ENCODE data around the gene LIMA1.
"Not testable (repeated sequence)": the region's sequence is repeated elsewhere in the genome, so short reads cannot be mapped to it uniquely, and the experiment has no call there.

LIMA1 gene

DNA sequence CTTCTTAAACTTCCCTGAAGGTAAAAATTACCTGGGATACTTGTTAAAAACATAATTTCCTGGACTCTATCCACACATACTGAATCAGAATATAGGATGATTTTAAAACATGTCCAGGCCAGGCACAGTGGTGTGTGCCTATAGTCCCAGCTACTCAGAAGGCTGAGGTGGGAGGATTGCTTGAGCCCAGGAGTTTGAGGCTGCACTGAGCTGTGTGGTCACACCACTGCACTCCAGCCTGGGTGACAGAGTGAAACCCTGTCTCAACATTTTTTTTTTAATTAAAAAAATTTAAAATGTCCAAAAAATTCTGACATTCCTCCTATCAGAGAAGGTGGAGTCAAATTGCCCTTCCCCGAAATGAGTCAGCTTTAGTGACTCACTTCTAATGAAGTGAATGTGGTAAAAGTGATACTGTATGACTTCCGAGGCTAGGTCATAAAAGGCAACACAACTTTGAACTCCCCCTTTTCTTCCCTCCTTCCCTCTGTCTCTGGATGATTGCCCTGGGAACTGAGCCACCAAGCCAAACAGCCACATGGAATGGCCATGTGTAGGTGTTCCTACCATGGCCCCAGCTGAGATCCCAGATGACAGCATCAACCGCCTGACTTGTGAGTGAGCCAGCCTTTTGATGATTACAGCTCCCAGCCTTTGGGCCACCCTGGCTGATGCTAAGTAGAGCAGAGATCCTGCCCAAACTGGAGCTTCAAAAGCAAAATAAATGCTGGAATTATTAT, 36.3 kb downstream of the LIMA1 start:
- peak in 2 of 5 experiments; percentile 7 to 92 for DNase-seq

DNA sequence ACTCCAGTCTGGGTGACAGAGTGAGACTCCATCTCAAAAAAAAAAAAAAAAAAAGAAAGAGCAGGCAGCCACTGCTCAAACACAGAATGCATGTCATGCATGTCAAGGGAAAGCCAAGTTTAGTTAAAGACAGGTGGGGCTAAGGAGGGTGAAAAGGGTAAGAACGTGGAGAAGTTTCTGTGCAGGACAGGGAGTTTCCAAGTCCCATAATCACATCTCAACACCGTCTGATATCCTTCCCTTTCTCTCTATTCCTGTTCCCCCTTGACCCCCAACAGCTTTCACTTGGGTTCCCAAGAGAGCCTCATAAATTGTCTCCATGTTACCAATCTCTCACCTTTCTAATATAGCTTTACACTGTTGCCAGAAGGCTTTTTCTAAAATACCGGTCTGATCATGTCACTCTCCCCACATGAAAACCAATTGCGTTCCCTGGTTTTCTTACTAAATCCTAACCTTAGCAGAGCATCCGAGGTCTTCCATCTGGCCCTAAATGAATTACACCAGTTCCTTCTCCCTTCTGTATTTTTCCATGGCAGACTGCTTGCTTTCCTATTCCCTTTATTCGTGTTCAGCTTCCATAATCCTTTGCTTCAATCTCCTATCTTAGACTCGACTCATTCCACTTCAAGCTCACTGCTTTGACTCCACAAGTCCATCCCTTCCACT, 37.0 kb downstream of the LIMA1 start:
- peak in 1 of 5 experiments; percentile 36 for DNase-seq

DNA sequence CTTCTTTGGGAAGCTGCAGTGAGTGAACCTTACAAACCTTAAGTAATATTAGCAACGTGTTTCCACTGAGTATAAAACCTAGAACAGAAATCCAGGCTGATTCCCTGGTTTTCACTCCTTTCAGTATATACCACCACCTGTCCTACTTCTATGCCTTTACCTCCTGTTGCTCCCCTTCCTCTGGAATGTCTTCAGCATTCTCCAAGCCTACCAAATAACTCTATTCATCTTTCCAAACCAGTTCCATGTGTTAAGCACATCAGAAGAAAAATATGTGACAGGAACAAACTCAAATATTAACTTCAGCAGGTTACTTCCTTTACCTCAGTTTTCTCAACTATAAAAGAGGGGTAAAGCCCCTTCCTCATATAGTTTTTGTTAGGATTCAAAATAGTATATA, 39.8 kb downstream of the LIMA1 start:
- no peak for DNase-seq

DNA sequence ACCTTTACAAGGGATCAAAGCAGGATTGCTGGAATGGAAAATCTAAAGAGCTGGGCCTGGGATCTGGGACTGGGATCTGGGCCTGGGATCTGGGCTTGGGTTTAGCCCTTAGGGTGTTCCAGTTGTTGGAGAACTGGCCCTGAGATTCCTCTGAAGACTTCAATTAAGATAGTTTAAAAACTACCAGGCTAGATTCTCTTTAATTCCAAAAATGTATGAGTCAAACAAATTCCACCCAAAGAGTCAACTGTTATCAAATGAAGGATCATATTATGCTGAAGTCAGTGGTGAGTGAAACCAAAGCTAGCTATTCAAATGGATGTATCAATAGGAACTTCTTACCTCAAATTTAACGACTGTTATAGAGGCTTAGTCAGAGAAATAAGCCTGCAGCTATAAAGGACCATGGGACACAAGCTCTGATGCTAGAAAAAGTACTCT, 40.5 kb downstream of the LIMA1 start:
- peak in 1 of 5 experiments; percentile 84 for DNase-seq

DNA sequence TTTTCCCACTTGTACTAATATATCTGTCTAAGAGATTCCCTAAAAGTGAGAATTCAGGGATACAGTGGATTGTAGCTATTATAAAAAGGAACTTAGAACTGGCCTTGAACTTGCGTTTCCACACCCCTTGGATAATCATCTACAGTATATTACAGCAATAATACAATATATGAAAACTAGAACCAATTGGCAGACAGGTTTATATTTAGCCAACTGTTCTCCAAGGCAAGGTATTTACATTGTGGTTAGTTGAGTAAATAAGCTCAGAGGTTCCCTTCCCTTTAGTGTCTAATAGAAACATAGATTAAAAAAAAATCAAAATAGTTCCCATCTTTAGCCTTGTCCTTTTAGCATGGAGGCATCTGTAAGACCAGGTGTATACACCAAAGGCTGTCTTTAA, 42.1 kb downstream of the LIMA1 start:
- DNase-seq = no peak

DNA sequence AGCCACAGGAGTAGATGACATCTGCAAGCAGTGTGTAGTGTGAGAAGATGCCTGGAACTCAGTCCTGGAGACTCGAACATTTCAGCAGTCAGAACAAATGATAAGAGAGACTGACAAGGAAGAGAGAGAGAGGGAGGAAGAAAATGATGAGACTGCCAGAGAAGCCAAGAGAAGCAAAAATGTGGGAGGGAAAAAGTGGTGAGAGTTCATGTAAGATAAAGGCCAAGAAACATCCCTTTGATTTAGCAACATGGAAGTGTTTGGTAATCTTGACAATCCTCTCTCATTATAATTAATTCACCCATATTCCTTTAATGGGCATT, 42.6 kb downstream of the LIMA1 start:
- no peak for DNase-seq

DNA sequence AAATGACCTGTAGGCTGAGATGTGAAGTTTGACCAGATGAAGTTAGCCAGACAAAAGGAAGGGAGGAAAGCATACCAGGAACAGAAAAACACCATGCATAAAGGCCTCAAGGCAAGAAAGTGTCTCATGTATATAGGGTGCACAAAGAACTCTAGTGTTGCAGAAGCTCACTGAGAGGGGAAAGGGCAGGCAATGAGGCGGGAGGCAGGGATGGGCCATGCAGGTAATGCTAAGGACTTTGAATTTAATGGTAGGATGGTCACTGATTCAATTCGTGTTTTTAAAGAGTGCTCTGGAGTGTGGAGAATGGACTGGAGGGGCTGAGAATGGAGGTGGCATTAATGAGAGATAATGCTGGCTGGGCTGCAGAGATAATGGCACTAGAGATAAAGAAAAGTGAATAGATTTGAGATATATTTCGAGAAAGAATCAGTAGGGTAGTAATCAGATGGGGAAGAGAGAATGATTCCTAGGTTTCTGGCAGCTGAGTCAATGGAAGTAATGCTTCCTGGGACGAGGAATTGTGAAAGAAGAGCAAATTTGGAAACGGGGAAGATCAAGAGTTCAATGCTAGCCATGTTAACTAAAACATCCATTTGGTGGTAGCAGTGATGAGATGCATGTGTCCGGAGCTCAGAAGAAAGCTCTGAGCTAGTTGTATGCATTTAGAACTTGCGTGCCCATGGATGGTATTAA, 43.1 kb downstream of the LIMA1 start:
- DNase-seq = no peak

DNA sequence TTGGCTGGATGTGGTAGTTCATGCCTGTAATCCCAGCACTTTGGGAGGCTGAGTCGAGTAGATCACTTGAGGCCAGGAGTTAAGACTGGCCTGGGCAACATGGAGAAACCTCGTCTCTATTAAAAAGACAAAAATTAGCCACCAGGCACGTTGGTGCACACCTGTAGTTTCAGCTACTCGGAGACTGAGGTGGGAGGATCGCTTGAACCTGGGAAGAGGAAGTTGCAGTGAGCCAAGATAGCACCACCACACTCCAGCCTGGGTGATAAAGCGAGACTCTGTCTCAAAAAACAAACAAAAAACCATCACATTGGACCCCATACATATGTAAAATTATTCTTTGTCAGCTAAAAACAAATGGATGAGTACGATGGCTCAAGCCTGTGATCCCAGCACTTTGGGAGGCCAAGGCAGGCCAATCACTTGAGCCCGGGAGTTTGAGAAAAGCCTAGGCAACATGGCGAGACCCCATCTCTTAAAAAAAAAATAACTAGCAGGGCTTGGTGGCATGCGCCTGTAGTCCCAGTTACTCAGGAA, 43.9 kb downstream of the LIMA1 start:
- DNase-seq = no peak

DNA sequence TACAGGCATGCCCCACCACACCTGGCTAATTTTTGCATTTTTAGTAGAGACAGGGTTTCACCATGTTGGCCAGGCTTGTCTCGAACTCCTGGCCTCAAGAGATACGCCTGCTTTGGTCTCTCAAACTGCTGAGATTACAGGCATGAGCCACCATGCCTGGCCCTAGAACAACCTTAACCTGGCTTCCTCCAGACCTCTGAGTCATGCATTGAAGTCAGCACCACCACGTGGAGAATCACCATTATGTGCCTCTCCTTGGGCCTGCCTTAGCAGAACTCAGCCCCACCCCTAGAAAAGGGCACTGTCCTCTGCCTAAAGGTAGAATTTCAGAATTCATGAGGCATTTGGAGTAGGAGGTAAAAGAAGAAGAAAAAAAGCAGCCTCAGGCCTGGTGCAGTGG, 49.0 kb downstream of the LIMA1 start:
- DNase-seq = peak in 1 of 5 experiments; percentile 66

DNA sequence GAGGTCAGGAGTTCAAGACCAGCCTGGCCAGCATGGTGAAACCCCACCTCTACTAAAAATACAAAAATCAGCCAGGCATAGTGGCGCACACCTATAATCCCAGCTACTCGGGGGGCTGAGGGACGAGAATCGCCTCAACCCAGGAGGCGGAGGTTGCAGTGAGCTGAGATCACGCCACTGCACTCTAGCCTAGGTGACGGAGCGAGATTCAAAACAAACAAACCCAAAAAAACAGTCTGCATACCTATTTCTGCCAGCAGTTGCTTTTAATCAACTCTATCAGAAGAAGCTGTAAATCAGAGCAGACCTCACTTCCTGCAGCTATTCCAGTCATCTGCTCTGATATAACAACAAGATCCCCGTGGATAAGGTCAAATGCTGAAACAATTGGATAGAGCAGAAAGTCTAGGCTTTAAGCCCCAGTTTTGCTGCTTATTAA, 50.5 kb downstream of the LIMA1 start:
- no peak for DNase-seq

DNA sequence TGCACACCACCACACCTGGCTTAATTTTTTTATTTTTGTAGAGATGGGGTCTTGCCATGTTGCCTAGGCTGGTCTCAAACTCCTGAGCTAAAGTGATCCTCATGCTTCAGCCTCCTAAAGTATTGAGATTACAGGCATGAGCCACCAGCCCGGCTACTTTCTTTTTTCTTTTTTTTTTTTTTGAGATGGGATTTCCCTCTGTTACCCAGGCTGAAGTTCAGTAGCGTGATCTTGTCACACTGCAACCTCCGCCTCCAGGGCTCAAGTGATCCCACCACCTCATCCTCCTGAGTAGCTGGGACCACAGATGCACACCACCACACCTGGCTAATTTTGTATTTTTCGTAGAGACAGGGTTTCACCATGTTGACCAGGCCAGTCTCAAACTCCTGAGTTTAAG, 51.1 kb downstream of the LIMA1 start:
- DNase-seq = no peak

DNA sequence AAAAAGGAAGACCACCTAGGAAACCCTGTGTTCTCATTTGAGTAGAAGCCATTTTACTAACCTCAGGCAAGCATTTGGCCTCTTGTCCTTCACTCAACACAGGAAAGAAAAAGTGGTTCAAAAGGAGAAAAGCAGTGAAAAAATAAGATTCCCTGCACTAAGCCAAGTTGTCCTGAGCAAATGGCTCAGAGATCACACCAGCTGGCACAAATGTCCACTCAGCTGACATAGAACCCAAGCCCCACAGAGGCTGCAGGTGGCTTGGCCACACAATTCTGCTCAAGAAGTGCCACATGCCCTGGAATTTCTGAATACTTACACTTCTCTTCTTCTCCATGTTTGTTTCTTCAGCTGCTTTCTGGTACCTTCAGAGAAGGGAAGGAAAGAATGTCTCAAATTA, 52.0 kb downstream of the LIMA1 start:
- DNase-seq = no peak

DNA sequence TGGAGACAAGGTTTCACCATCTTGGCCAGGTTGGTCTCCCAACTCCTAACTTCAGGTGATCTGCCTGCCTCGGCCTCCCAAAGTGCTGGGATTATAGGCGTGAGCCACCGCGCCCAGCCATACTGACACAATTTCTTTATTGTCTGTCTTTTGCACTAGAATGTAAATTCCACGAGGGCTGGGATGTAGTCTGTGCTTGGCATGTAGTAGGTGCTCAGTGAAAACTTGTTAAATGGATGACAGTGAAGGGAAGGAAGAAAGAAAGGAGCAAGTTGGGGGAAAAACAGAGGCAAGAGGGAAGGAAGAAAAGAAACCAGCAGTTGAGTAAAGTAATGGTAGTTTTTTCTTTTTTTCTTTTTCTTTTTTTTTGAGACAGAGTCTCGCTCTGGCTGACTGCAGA, 53.1 kb downstream of the LIMA1 start:
- no peak for DNase-seq

DNA sequence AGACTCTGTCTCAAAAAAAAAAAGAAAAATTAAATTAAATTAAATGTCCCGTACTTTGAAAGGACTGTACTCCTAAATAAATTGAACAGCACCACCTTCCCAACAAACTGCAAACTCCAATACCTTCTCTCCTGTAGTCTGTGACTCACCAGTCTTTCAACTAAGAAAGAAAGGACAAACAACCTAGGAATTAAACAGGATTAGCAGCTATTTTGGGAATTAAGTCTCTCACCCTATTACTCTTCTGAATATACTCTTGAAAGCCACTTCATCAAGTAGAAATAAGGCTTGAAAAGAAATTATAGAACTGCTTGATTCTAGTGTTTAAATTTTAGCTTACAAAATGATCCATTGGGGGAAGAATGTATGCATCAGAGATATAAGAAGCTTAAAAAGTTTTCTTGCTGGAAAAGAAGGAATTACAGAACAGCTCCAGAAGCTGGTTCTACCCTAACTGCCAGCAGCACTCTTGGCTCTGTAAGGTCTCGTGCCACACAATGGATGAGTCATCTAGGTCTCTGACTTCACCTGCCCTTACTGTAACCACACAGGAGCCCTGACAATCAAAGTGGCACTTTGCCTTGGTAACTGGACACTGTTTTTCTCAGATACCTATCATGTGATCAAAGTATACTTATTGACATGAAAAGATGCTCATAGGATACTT, 59.2 kb downstream of the LIMA1 start:
- peak in 4 of 5 experiments; percentile 5 to 92 (median 20) for DNase-seq

DNA sequence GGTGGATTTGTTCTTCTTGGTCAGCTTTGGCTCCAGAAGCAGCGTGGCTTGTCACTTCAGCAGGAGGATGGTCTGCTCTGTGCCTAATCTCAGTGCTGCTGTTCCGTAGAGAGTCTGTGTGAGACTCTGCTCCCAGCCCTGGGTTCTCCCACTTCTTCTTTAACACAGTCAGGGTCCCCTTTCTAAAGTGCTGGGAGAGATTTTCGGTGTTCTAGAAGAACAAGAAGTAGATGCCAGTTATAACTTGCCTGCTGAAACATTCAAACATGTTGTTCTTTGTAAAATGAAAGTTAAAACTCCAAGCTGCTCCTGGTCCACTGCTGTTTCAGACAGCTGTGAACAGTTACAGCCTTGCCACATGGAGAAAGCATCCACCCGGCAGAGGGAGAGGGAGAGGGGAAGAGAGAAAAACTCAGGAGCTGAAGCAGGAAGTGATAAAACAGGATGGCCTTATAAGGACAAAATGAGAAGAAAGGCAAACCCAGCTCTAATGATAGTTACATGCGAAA, 61.0 kb downstream of the LIMA1 start:
- peak in 1 of 5 experiments; percentile 73 for DNase-seq

DNA sequence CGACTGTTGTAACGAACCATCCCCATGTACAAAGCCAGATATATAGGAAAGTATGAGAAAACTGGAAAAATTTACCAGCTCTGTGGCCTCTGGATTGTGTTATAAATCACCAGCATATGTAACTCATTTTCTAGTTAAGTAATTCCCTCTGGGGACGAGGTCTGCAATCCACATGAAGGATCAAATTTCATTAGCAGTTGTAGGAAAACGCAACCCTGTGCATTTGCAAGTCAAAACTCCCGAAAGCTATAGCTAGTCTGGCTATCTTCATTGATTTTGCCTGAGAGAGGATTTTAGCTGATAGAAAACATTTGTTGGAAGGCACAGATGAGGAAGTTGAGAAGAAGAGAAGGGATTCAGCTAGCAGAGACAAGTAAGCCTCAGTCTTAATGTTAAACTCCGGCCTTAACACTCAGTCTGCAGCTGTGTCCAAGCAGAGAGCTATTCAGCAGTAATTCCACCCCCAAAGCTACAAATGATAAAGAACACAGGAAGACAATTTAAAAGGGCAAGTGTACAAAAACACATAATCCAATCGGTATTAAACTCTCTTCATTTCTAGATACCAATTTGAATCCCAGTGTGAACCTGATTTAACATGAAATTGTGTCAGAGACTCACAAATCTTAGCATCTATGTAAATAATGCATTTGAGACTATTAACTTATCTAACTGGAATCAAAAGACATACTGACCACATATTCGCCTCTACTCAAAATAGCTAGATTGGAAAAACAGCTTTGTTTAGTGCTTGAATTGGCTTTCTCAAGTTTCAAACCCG, 61.9 kb downstream of the LIMA1 start:
- peak in 1 of 5 experiments; percentile 63 for DNase-seq

DNA sequence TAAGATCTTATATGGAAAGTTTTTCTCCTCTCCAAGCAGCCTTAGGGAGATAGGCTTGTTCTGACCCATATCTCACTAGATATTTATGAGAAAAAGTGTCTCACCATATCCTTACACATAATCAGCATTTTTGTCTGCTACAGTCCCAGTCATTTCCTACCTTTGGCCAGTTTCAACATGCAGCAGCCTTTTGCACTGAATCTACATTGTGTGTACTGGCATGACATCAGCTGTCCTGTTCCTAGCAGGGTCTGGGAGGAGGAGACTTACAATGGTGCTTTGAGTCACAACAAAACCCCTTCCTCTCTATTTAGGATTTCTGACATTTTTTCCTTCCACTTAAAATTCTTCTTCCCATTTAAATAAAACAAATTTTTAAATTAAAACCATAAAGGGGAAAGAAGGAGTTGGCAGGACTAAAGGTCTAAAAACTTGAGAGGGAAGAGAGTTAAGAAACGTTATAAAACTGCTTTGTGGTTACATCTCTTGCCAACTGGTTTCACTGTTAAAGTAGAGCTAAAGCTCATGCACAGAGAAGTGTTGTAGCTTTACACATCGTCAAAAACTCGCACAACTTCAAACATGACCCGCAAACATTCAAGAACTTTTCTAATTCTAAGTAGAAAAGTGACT, 62.8 kb downstream of the LIMA1 start:
- DNase-seq = peak in 1 of 5 experiments; percentile 92

DNA sequence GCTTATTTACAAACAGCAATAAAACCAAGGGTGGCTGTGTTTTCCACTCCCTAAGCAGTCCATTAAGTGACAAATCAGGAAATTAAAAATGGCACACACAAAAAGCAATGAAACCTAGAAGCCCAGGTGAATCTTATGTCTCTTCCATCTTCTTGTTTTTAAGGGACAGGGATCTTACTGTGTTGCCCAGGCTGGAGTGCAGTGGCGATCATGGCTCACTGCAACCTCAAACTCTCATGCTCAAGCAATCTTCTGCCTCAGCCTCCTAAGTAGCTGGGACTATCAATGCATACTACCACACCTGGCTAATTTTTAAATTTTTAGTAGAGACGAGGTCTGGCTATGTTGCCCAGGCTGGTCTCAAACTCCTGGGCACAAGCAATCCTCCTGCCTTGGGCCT, 63.8 kb downstream of the LIMA1 start:
- DNase-seq = peak in 1 of 5 experiments; percentile 51

DNA sequence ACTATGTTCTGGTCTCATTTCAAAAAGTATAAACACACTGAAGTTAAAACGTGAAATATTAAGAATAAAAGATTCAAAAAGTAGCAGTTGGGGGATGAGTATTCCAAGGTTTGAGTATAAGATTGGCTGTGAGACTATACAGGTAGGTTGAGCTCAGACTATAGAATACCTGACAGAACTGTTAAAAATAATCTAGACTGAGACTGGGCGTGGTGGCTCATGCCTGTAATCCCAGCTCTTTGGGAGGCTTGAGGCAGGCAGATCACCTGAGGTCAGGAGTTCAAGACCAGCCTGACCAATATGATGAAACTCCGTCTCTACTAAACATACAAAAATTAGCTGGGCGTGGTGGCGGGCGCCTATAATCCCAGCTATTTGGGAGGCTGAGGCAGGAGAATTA, 64.3 kb downstream of the LIMA1 start:
- not testable (repeated sequence) for DNase-seq

DNA sequence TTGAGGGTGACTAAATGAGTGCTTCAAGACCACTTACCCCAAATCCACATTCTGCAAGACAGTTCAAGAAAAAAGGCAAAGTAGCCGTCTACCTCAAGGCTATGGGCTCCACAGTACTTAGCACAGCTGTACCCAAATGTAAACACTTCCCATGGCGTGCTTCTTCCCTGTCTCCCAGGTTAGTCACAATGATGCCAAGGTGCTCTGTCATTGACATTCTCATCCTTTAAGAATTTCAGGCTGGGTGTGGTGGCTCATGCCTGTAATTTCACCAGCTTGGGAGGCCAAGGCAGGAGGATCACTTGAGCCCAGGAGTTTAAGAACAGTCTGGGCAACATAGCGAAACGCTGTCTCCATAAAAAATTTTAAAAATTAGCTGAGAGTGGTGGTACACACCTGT, 64.9 kb downstream of the LIMA1 start:
- DNase-seq = no peak

DNA sequence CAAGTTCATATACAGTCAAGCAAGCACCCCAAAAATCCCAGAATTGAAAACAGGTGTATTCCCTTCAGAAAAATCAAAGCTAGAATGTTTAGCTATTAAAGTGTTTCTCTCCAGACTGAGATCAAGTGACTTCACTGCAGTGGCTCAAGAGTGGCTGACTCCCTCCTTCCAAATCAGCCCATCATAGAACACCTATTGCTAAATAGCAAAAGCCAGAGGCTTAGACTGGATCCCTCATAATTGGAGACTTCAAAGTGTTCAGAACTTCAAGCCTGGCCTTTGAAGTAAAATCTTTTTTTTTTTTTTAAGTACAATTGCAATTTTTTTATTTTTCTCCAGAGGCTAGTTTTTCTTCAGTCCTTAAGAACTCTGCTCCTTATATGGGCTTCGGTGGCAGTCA, 66.1 kb downstream of the LIMA1 start:
- no peak for DNase-seq

Data from T-helper 2 cell (primary cell).